T-helper 22 cell (primary cell): Measurements from ENCODE around the gene MST1R.
A peak's percentile ranks its signal among the peaks of the same experiment; 100 is the strongest.

ENCODE experiments used
- DNase-seq: peaks from one replicate; pipeline ENCODE4 v3.0.0-alpha.2; 2020; ENCODE audit warnings: low read depth

The MST1R gene

DNA sequence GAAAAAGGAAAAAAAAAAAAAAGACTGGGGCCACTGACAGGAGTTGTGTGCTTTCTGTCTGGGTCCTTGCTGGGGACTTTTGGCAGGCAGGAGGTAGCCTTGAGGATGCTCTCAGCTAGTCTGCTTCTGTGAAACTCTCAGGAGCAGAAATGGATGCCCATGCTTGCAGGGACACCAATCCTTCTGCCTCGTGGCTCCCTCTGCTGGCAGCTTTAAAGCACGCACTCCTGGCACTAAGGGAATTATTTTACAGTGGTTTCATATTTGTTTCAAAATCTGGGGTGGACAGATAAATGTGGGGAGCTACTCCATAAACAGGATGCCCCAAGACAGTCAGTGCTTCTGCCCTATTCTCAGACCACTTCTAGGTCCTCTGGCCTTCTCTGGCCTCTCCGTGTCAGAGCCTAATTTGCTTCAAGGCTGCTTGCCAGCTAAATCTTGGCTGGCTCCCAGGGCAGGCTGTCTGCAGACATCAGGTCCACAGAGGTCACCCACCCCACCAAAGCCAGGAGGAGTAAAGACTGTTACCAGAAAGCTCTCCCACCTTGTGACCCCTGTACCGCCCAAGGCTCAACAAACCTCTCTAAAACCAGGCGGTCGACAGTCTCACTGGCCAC, 64.4 kb downstream of the MST1R start:
- peak; percentile 46 for DNase-seq
